ENCODE measurements around the gene KXD1.
"Not testable (repeated sequence)": the region's sequence is repeated elsewhere in the genome, so short reads cannot be mapped to it uniquely, and the experiment has no call there.

The KXD1 gene

GRCh38 chr19:18589380-18590272 lies 32.0 kb downstream of the KXD1 start:
- DNase-seq (ENCODE audit: low read depth) = no peak
- no peak for TF ChIP-seq CTCF (IDR thresholded peaks at IDR 0.05; ENCODE audit: control insufficient read depth, insufficient read depth, low read depth, low read length, missing control alignments)
- peak overlapping the region; percentile 77 for H3K4me3 ChIP-seq (ENCODE audit: control insufficient read depth, low read depth, low read length)

- no peak overlapping the region; the same call in 1 of the 2 replicates for H3K4me3 ChIP-seq (ENCODE audit: control insufficient read depth, low read depth, low read length)
- DNase-seq (ENCODE audit: low read depth) = no peak
- TF ChIP-seq CTCF (IDR thresholded peaks at IDR 0.05; ENCODE audit: control insufficient read depth, insufficient read depth, low read depth, low read length, missing control alignments) = peak; percentile 38
These were observed 32.9 kb downstream of the KXD1 start for GRCh38 chr19:18590273-18591272.

- no peak overlapping the region for H3K4me3 ChIP-seq (ENCODE audit: control insufficient read depth, low read depth, low read length)
- DNase-seq (ENCODE audit: low read depth) = peak; percentile 27
- TF ChIP-seq CTCF (IDR thresholded peaks at IDR 0.05; ENCODE audit: control insufficient read depth, insufficient read depth, low read depth, low read length, missing control alignments) = no peak
These were observed 34.2 kb downstream of the KXD1 start for GRCh38 chr19:18591735-18592385.

- H3K4me3 ChIP-seq (ENCODE audit: control insufficient read depth, low read depth, low read length); DNase-seq (ENCODE audit: low read depth): not testable (repeated sequence)
These were observed 35.1 kb downstream of the KXD1 start for GRCh38 chr19:18592732-18593131.

GRCh38 chr19:18593367-18594095 lies 35.9 kb downstream of the KXD1 start:
- peak overlapping the region; percentile 30 for H3K4me3 ChIP-seq (ENCODE audit: control insufficient read depth, low read depth, low read length)
- no peak for TF ChIP-seq CTCF (IDR thresholded peaks at IDR 0.05; ENCODE audit: control insufficient read depth, insufficient read depth, low read depth, low read length, missing control alignments)
- DNase-seq (ENCODE audit: low read depth) = no peak

GRCh38 chr19:18594096-18594823 lies 36.6 kb downstream of the KXD1 start:
- DNase-seq (ENCODE audit: low read depth) = no peak
- peak overlapping the region; percentile 50 for H3K4me3 ChIP-seq (ENCODE audit: control insufficient read depth, low read depth, low read length)
- peak; percentile 53 for TF ChIP-seq CTCF (IDR thresholded peaks at IDR 0.05; ENCODE audit: control insufficient read depth, insufficient read depth, low read depth, low read length, missing control alignments)

All from AG09309 (cell line).